SK-N-SH (cell line): Measurements from ENCODE around the gene CDS1. TPM values are rescaled to one million over a fixed set of nuclear protein-coding genes. Genes with fewer than 3 reads are reported as not detected.

Source experiments
- CTCF ChIA-PET: fragments of 300-600, 350-600 bp; formaldehyde crosslinking; extraction: SDS; loops from one replicate; lab custom pipeline; 2021; lab: Yijun Ruan, JAX
- POLR2A ChIA-PET: fragments of 350-600 bp; sonication (Branson Sonifier 250); formaldehyde crosslinking; extraction: SDS; loops from one replicate; lab custom pipeline; 2020; ENCODE audit warnings: antibody characterized with exemption, inconsistent platforms; lab: Yijun Ruan, JAX
- DNase-seq: peaks from one replicate; pipeline ENCODE4 v3.0.0; 2012
- H2AFZ ChIP-seq: fragments of 200-600 bp; sonication (generic); 2 replicates; pipeline ENCODE4 v1.8.1; 2016; ENCODE audit warnings: antibody characterized with exemption, mild to moderate bottlenecking, low read depth
- H3F3A ChIP-seq: fragments of 200-600 bp; sonication (generic); replicated peaks from 2 replicates; pipeline ENCODE3; 2016; ENCODE audit warnings: antibody characterized with exemption, mild to moderate bottlenecking; ENCODE audit not compliant: insufficient read depth
- H3K27ac ChIP-seq, 2 experiments: fragments of 200-500 bp in 1 of 2; fragments of 200-600 bp in 1 of 2; sonication (Bioruptor generic) in 1 of 2; sonication (generic), shearing (Covaris generic) in 1 of 2; 2 replicates each; pipeline versions ENCODE4 v1.5.1 to v1.6.1; 2014 to 2016; ENCODE audit warnings: low read depth in 2 of 2, inconsistent platforms in 1 of 2, low read length in 1 of 2, mild to moderate bottlenecking in 1 of 2, mixed read lengths in 1 of 2
- H3K27me3 ChIP-seq: fragments of 200-600 bp; sonication (generic), shearing (Covaris generic); 2 replicates; pipeline ENCODE4 v1.6.1; 2016; ENCODE audit warnings: mixed run types; ENCODE audit not compliant: insufficient read depth
- H3K36me3 ChIP-seq, 2 experiments: fragments of 200-500 bp in 1 of 2; fragments of 200-600 bp in 1 of 2; sonication (Bioruptor generic) in 1 of 2; sonication (generic) in 1 of 2; replicated peaks in 1 of 2; 2 replicates each; pipeline versions ENCODE3 to v1.5.1; 2014 to 2016; ENCODE audit warnings: low read length in 1 of 2, mild to moderate bottlenecking in 1 of 2; ENCODE audit not compliant: insufficient read depth in 2 of 2, control insufficient read depth in 1 of 2
- H3K4me1 ChIP-seq, 2 experiments: fragments of 200-500 bp in 1 of 2; fragments of 200-600 bp in 1 of 2; sonication (Bioruptor generic) in 1 of 2; sonication (generic), shearing (Covaris generic) in 1 of 2; 2 replicates each; pipeline versions ENCODE4 v1.5.1 to v1.6.1; 2014 to 2016; ENCODE audit warnings: low read depth in 1 of 2, low read length in 1 of 2, mixed run types in 1 of 2; ENCODE audit not compliant: insufficient read depth in 2 of 2, control insufficient read depth in 1 of 2
- H3K4me2 ChIP-seq: fragments of 200-600 bp; sonication (generic), shearing (Covaris generic); 2 replicates; pipeline ENCODE4 v1.6.1; 2017; ENCODE audit warnings: mixed run types
- H3K4me3 ChIP-seq, 2 experiments: fragments of 200-500 bp in 1 of 2; fragments of 200-600 bp in 1 of 2; sonication (Bioruptor generic) in 1 of 2; sonication (generic), shearing (Covaris generic) in 1 of 2; 2 replicates each; pipeline versions ENCODE4 v1.5.1 to v1.8.1; 2014 to 2016; ENCODE audit warnings: low read depth in 2 of 2, inconsistent platforms in 1 of 2, low read length in 1 of 2, mild to moderate bottlenecking in 1 of 2, mixed read lengths in 1 of 2, moderate library complexity in 1 of 2
- H3K79me2 ChIP-seq: fragments of 200-600 bp; sonication (generic); 2 replicates; pipeline ENCODE4 v1.8.1; 2017; ENCODE audit warnings: mild to moderate bottlenecking; ENCODE audit not compliant: insufficient read depth
- H3K9ac ChIP-seq: fragments of 200-600 bp; sonication (generic); 2 replicates; pipeline ENCODE4 v1.6.1; 2017; ENCODE audit warnings: mixed run types
- H3K9me2 ChIP-seq: fragments of 200-600 bp; sonication (generic); 2 replicates; pipeline ENCODE4 v1.6.1; 2017; ENCODE audit warnings: mixed run types
- H3K9me3 ChIP-seq: fragments of 200-600 bp; sonication (generic); 2 replicates; pipeline ENCODE4 v1.6.1; 2017; ENCODE audit warnings: mixed run types, mild to moderate bottlenecking, moderate library complexity
- H4K20me1 ChIP-seq: fragments of 200-600 bp; sonication (generic); 2 replicates; pipeline ENCODE4 v1.6.1; 2017; ENCODE audit warnings: mild to moderate bottlenecking, mixed run types; ENCODE audit not compliant: insufficient read depth
- EP300 ChIP-seq, 2 experiments: IDR thresholded peaks; 2 replicates each; pipeline versions ENCODE4 v1.4.0 to v1.6.1; 2012; ENCODE audit warnings: borderline replicate concordance in 1 of 2, low read depth in 1 of 2, low read length in 1 of 2
- EZH2phosphoT487 ChIP-seq: fragments of 200-600 bp; sonication (generic); IDR thresholded peaks from 2 replicates; pipeline ENCODE4 v1.6.1; 2017; ENCODE audit warnings: low read depth, mixed run types, mild to moderate bottlenecking, antibody characterized with exemption, moderate library complexity, borderline replicate concordance
- GATA2 ChIP-seq: sonication (generic); formaldehyde crosslinking; IDR thresholded peaks from 2 replicates; pipeline ENCODE4 v1.5.0; 2020; ENCODE audit warnings: mild to moderate bottlenecking, missing genetic modification reagents
- IRF3 ChIP-seq: fragments of 150-350 bp; IDR thresholded peaks from 2 replicates; pipeline ENCODE4 v1.6.1; 2016; ENCODE audit warnings: mild to moderate bottlenecking, low read depth, low read length
- NFIC ChIP-seq: IDR thresholded peaks from 2 replicates; pipeline ENCODE4 v1.4.0; 2012; ENCODE audit warnings: borderline replicate concordance
- SIN3A ChIP-seq: IDR thresholded peaks from 2 replicates; pipeline ENCODE4 v1.6.1; 2012; ENCODE audit warnings: low read depth, mild to moderate bottlenecking, low read length, moderate library complexity, borderline replicate concordance
- TCF12 ChIP-seq: IDR thresholded peaks from 2 replicates; pipeline ENCODE4 v1.4.0; 2012
- TEAD4 ChIP-seq: IDR thresholded peaks from 2 replicates; pipeline ENCODE4 v1.4.0; 2012; ENCODE audit warnings: mild to moderate bottlenecking, borderline replicate concordance; ENCODE audit not compliant: insufficient read depth
- YY1 ChIP-seq: IDR thresholded peaks from 2 replicates; pipeline ENCODE4 v1.4.0; 2012; ENCODE audit warnings: low read depth, mild to moderate bottlenecking
- WGBS: methylation state at CpG from one replicate; pipeline ENCODE4 v1.1.6; 2017; ENCODE audit warnings: low lambda C conversion rate; 5-methylcytosine and 5-hydroxymethylcytosine counted together
- polyA plus RNA-seq, 3 experiments: library from polyadenylated mRNA; depleted of rRNA; stranded (reverse); fragments of >200 nt; gene quantifications; 2 replicates each; pipeline ENCODE4 v1.2.3, GENCODE V29; 2012
- TF ChIP-seq, protein P1 (sequence below): IDR thresholded peaks from 2 replicates; pipeline ENCODE4 v1.4.0; 2012; ENCODE audit warnings: low read depth, borderline replicate concordance
- TF ChIP-seq, protein P2 (sequence below): IDR thresholded peaks from 2 replicates; pipeline ENCODE4 v1.4.0; 2012; ENCODE audit warnings: low read depth, borderline replicate concordance

Gene CDS1
- polyA plus RNA-seq, 1 of the 3 experiments (the other 2 are of a cell fraction), result 0.02 TPM

DNA sequence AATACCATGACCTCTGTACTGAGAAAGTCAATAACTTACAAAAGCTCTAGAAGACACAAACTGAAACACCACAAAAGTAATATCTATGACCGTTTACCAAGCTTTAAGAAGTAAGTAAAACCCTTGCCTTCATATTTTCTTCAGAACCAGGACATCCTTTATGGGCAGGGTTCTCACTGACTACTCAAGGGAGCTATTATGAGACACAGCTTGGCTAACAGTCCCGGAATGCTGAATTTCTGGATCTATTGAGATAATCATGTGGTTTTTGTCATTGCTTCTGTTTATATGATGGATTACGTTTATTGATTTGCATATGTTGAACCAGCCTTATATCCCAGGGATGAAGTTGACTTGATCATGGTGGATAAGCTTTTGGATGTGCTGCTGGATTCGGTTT, 19.9 kb upstream of the CDS1 start:
- no peak overlapping the region for H3K9ac ChIP-seq
- ChIA-PET POLR2A (no interaction called here), CTCF (no interaction called here)
- H3K9me3 ChIP-seq, result no peaks in the 10 kb centered on the region
- no peak overlapping the region for H3K4me3 ChIP-seq
- H2AFZ ChIP-seq, result no peak overlapping the region
- H3K4me2 ChIP-seq, result no peak overlapping the region
- no peaks in the 10 kb centered on the region for H3F3A ChIP-seq
- no peaks in the 10 kb centered on the region; the same call in 1 of the 2 replicates for H3K27me3 ChIP-seq
- H3K27ac ChIP-seq, result no peak overlapping the region
- H3K36me3 ChIP-seq, result no peaks in the 10 kb centered on the region
- H3K9me2 ChIP-seq, result no peaks in the 10 kb centered on the region
- H3K4me1 ChIP-seq, result no peaks in the 10 kb centered on the region
- DNase-seq, result no peak
- TF ChIP-seq EP300 (IDR thresholded peaks at IDR 0.05; ENCODE audit: borderline replicate concordance in 1 of 2, low read depth in 1 of 2, low read length in 1 of 2), result no peak
- H4K20me1 ChIP-seq, result no peaks in the 10 kb centered on the region
- 6% methylated on average over 4 of the region's 4 CpGs for WGBS
- no peaks in the 10 kb centered on the region for H3K79me2 ChIP-seq

- H2AFZ ChIP-seq, result no peak overlapping the region
- H4K20me1 ChIP-seq, result no peaks in the 10 kb centered on the region
- no peaks in the 10 kb centered on the region for H3K36me3 ChIP-seq
- no peak overlapping the region for H3K4me3 ChIP-seq
- ChIA-PET CTCF (no interaction called here), POLR2A (no interaction called here)
- H3K9me3 ChIP-seq, result no peaks in the 10 kb centered on the region
- H3F3A ChIP-seq, result no peaks in the 10 kb centered on the region
- H3K27me3 ChIP-seq, result no peaks in the 10 kb centered on the region; the same call in 1 of the 2 replicates
- H3K4me2 ChIP-seq, result no peak overlapping the region
- TF ChIP-seq SIN3A, result no peak
- TF ChIP-seq TEAD4, result no peak
- no peak for TF ChIP-seq NFIC
- no peak for TF ChIP-seq GATA2 (CRISPR knock-in tag)
- TF ChIP-seq, protein P1, sequence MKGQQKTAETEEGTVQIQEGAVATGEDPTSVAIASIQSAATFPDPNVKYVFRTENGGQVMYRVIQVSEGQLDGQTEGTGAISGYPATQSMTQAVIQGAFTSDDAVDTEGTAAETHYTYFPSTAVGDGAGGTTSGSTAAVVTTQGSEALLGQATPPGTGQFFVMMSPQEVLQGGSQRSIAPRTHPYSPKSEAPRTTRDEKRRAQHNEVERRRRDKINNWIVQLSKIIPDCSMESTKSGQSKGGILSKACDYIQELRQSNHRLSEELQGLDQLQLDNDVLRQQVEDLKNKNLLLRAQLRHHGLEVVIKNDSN, result no peak
- TF ChIP-seq EZH2phosphoT487, result no peak
- no peak for TF ChIP-seq IRF3
- TF ChIP-seq, protein P2, sequence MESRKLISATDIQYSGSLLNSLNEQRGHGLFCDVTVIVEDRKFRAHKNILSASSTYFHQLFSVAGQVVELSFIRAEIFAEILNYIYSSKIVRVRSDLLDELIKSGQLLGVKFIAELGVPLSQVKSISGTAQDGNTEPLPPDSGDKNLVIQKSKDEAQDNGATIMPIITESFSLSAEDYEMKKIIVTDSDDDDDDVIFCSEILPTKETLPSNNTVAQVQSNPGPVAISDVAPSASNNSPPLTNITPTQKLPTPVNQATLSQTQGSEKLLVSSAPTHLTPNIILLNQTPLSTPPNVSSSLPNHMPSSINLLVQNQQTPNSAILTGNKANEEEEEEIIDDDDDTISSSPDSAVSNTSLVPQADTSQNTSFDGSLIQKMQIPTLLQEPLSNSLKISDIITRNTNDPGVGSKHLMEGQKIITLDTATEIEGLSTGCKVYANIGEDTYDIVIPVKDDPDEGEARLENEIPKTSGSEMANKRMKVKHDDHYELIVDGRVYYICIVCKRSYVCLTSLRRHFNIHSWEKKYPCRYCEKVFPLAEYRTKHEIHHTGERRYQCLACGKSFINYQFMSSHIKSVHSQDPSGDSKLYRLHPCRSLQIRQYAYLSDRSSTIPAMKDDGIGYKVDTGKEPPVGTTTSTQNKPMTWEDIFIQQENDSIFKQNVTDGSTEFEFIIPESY, result no peak
- no peak for TF ChIP-seq YY1
- TF ChIP-seq TCF12, result no peak
- TF ChIP-seq EP300 (IDR thresholded peaks at IDR 0.05; ENCODE audit: borderline replicate concordance in 1 of 2, low read depth in 1 of 2, low read length in 1 of 2), result no peak
- H3K9ac ChIP-seq, result no peak overlapping the region
- no peak for DNase-seq
- no peaks in the 10 kb centered on the region for H3K79me2 ChIP-seq
- no peaks in the 10 kb centered on the region for H3K9me2 ChIP-seq
- WGBS, result 37% methylated on average over 4 of the region's 4 CpGs
- H3K4me1 ChIP-seq, result no peaks in the 10 kb centered on the region
- no peak overlapping the region for H3K27ac ChIP-seq
Observed at GRCh38 chr4:84565951-84566350, 17.0 kb upstream of the CDS1 start.
